Measurements from ENCODE around the gene AHRR.
A peak's percentile ranks its signal among the peaks of the same experiment; 100 is the strongest.

AHRR gene

DNA sequence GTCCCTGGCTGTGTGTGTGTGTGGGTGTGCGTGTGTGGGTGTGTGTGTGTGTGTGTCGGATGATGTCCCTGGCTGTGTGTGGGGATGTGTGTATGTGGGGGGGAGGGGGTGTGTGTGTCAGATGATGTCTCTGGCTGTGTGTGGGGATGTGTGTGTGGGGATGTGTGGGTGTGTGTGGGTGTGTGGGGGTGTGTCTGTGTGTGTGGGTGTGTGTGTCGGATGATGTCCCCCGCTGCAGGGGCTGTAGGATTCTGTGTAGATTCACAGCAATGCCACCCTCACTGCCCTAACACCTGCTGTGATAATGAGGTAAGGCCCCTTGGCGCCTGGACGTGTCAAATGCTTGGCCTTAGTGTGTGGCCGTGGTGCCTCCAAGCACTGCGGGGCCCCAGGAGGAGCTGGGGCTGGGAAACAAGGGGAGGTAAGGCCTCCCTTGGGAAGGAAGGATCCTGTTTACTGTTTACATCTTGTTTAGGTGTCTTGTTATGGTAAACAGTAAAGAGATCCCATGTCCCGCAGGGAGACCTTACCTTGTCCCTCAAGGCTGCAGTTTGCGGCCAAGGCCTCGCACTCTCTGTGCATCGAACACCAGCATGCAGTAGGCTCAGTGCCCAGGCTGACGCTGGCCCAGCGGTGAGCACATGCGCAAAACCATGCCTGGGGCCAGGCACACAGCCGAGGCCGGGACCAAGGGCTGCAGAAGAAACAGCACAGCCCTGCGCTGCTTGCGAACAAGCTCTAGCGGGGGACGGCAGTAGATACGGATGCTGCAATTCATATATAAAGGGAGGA lies 24.1 kb downstream of the AHRR start:
- Histone ChIP-seq H3K4me1 (peaks cover 57% of the 10 kb centered on the region), H3K36me3 (no peaks in the 10 kb centered on the region), H3K4me3 (peak overlapping the region; percentile 55), H3K4me2 (peak overlapping the region; percentile 97), H3K9me3 (peaks cover 10% of the 10 kb centered on the region), H3K27me3 (no peaks in the 10 kb centered on the region), H3K9ac (peak overlapping the region; percentile 45; the same call in 1 of the 2 replicates), H3K27ac (peak overlapping the region; percentile 39), H4K20me1 (no peaks in the 10 kb centered on the region)
- TF ChIP-seq Cebpa-rat (IDR thresholded peaks at IDR 0.05) = no peak

DNA sequence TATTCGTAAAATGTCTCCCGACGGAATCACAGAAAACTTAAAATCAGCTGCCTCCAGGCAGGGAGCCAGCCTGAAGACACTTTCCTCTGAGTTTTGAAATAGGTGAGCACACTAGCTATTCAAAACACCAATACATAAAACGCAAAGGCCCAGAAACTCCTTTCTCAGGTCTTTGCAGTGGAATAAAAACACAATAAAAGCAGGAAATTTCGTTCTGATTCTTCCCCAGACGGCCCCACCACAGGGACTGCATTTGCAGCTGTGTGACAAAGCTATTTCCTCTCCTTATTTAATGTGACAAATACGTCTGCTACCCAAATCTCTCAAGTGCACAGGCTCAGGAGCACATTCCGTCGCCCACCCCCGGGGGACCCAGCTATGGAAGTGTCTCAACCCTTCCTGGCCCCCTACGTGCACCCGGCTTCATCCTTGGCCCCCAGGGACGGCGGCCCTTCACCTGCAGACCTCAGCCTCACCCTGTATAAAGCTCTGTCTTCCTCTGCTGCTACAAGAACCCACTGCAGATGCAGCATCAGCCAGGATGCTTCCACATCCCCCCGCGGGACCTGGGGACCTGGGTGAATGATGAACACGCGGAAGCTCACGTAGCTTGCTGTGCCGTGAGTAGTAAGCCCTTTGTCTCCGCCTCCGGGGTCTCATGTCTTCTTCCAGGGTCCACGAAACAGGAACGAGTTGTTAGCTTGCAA lies 24.9 kb downstream of the AHRR start:
- H3K9me3 ChIP-seq = peaks cover 16% of the 10 kb centered on the region
- H3K27ac ChIP-seq = peak overlapping the region; percentile 39; the same call in 1 of the 2 replicates
- peak overlapping the region; percentile 45; the same call in 1 of the 2 replicates for H3K9ac ChIP-seq
- TF ChIP-seq Cebpa-rat (IDR thresholded peaks at IDR 0.05) = no peak
- peak overlapping the region; percentile 55 for H3K4me3 ChIP-seq
- H3K4me1 ChIP-seq = peaks cover 57% of the 10 kb centered on the region
- peak overlapping the region; percentile 97 for H3K4me2 ChIP-seq
- no peaks in the 10 kb centered on the region for H3K36me3 ChIP-seq
- H4K20me1 ChIP-seq = no peaks in the 10 kb centered on the region
- H3K27me3 ChIP-seq = no peaks in the 10 kb centered on the region

DNA sequence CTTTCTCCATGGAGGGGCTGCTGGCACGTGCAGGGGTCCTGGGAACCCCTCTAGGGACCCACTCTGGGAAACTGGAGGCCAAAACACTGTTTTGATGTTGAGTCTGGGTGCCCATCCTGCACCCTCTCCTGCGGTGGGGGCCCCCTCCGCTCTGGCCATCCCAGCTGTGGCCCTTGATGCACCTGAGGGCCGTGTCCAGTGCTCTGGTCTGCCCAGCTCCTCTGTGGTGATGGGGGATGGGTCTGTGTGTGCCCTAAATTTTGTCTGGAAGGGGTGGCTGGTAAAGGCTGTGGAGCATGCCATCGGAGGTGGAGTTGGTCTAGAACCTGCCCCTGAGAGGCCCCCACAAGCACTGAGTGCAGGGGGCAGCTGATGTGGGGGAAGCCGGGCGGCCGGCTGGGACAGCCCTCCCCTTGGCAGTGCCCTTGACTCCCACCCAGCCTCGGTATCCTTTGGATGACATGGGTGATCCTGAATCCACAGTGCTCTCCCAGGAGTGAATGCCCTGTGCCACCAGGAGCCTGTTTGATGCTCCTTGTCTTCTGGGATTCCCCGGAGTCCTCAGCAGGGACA lies 26.3 kb downstream of the AHRR start:
- no peak for TF ChIP-seq Cebpa-rat (IDR thresholded peaks at IDR 0.05)
- Histone ChIP-seq H3K36me3 (no peaks in the 10 kb centered on the region), H3K4me1 (peaks cover 60% of the 10 kb centered on the region), H3K4me2 (peak overlapping the region; percentile 97), H3K27ac (no peak overlapping the region), H4K20me1 (no peaks in the 10 kb centered on the region), H3K4me3 (no peak overlapping the region), H3K9ac (no peak overlapping the region), H3K27me3 (no peaks in the 10 kb centered on the region), H3K9me3 (peaks cover 14% of the 10 kb centered on the region)

DNA sequence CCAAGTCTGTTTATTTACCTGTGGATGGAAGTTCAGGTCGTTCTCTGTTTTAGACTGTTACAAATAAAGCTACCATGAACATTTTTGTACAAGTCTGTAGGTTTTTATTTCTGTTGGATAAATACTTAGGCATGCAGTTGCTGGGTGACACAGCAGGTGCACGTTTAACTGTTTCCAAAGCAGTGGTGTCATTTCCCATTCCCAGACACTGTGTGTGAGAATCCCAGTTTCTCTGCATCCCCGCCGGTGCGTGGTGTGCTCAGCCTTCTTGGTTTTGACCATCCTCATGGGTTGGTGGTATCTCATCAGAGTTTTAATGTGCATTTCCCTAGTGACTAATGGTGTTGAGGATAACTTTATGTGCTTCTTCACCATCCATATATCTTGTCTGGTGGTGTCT lies 27.2 kb downstream of the AHRR start:
- H3K27ac ChIP-seq = no peak overlapping the region
- peaks cover 64% of the 10 kb centered on the region for H3K4me1 ChIP-seq
- peaks cover 6% of the 10 kb centered on the region; the same call in 1 of the 2 replicates for H3K9me3 ChIP-seq
- H4K20me1 ChIP-seq = no peaks in the 10 kb centered on the region
- H3K4me2 ChIP-seq = no peak overlapping the region; the same call in 1 of the 2 replicates
- no peak overlapping the region for H3K4me3 ChIP-seq
- no peak overlapping the region for H3K9ac ChIP-seq
- no peaks in the 10 kb centered on the region for H3K27me3 ChIP-seq
- TF ChIP-seq Cebpa-rat (IDR thresholded peaks at IDR 0.05) = no peak
- H3K36me3 ChIP-seq = no peaks in the 10 kb centered on the region

DNA sequence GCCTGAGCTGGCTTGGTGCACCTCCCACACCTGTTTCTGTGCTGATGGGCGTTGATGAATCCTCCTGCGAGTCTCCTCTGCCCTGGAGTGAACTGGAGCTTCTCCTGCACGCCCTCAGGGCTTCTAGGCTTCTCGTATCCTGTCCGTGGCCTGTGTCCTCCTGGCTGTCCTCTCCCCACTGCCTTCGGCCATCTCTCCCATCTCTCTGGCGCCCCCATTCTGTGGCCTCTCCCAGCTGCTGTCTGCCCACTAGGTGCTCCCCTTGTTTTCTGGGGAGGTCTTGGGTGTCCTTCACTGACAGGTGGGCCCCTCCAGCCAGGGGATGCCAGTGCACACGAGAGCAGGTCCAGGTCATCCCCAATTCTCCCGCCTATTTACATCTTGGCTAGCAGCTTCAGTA lies 28.8 kb downstream of the AHRR start:
- no peak for TF ChIP-seq Cebpa-rat (IDR thresholded peaks at IDR 0.05)
- H3K36me3 ChIP-seq = no peaks in the 10 kb centered on the region

DNA sequence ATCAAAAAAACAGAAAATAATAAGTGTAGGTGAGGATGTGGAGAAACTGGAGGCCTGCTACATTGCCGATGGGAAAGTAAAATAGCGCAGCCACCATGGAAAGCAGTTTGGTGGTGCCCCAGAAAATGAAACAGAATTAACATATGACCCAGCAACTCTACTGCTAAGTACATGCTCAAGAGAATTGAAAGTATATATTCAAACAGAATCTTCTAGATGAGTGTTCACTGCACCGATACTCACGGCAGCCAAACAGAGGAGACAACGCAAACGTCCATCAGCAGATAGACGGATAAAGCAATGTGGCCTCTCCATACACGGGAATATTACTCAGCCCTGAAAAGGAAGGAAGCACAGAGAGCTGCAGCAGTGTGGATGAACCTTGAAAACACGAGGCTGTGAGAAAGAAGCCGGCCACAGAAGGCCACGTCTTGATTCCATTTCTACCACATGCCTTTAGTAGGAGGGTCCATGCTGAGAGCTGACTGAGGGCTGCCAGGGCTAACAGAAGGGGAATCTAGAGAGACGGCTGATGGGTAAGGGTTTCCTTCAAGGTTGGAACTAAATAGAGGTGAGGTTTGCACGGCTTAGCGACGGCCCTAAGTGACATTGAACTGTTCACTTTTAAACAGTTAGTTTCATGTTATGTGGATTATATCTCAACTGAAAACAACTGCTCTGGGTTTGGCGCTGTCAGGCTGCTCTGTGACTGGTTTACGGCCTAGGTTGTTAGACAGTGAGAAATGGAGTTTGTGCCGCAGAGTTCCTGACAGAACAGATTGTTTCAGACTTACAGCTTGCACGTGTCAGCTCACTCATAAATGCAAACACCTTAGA lies 29.8 kb downstream of the AHRR start:
- Histone ChIP-seq H3K27me3 (no peaks in the 10 kb centered on the region), H3K4me2 (peak overlapping the region; percentile 1; the same call in 1 of the 2 replicates), H3K4me3 (no peak overlapping the region), H3K27ac (no peak overlapping the region), H3K9ac (no peak overlapping the region), H4K20me1 (no peaks in the 10 kb centered on the region), H3K4me1 (peaks cover 56% of the 10 kb centered on the region), H3K36me3 (no peaks in the 10 kb centered on the region), H3K9me3 (peaks cover 6% of the 10 kb centered on the region; the same call in 1 of the 2 replicates)
- no peak for TF ChIP-seq Cebpa-rat (IDR thresholded peaks at IDR 0.05)

More for the DNA sequence above, 28.8 kb downstream of the AHRR start:
- H4K20me1 ChIP-seq = no peaks in the 10 kb centered on the region
- H3K9me3 ChIP-seq = peaks cover 6% of the 10 kb centered on the region; the same call in 1 of the 2 replicates
- H3K4me2 ChIP-seq = no peak overlapping the region
- peaks cover 64% of the 10 kb centered on the region for H3K4me1 ChIP-seq
- no peak overlapping the region for H3K4me3 ChIP-seq
- no peak overlapping the region for H3K9ac ChIP-seq
- H3K27me3 ChIP-seq = no peaks in the 10 kb centered on the region
- no peak overlapping the region for H3K27ac ChIP-seq

DNA sequence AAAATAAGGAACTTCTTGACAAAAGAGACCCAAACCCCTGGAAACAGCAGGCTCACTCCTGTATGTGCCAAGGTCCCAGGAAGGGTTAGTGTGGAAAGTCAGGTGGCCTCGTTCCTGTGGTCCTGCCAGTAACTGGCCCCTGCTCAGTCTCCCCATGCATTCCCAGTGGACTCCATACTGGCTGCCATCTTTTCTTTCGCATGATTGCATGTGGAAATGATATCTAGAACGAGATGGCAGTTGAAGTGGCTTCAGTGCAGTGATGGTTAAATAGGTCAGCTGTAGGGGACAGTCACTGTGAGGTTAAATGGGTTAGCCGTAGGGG lies 30.4 kb downstream of the AHRR start:
- peak overlapping the region; percentile 1; the same call in 1 of the 2 replicates for H3K4me2 ChIP-seq
- no peak overlapping the region for H3K9ac ChIP-seq
- no peak for TF ChIP-seq Cebpa-rat (IDR thresholded peaks at IDR 0.05)
- H3K27ac ChIP-seq = no peak overlapping the region
- no peaks in the 10 kb centered on the region for H3K27me3 ChIP-seq
- H3K4me3 ChIP-seq = no peak overlapping the region
- no peaks in the 10 kb centered on the region for H4K20me1 ChIP-seq
- H3K9me3 ChIP-seq = peaks cover 6% of the 10 kb centered on the region; the same call in 1 of the 2 replicates
- peaks cover 51% of the 10 kb centered on the region for H3K4me1 ChIP-seq
- no peaks in the 10 kb centered on the region for H3K36me3 ChIP-seq

DNA sequence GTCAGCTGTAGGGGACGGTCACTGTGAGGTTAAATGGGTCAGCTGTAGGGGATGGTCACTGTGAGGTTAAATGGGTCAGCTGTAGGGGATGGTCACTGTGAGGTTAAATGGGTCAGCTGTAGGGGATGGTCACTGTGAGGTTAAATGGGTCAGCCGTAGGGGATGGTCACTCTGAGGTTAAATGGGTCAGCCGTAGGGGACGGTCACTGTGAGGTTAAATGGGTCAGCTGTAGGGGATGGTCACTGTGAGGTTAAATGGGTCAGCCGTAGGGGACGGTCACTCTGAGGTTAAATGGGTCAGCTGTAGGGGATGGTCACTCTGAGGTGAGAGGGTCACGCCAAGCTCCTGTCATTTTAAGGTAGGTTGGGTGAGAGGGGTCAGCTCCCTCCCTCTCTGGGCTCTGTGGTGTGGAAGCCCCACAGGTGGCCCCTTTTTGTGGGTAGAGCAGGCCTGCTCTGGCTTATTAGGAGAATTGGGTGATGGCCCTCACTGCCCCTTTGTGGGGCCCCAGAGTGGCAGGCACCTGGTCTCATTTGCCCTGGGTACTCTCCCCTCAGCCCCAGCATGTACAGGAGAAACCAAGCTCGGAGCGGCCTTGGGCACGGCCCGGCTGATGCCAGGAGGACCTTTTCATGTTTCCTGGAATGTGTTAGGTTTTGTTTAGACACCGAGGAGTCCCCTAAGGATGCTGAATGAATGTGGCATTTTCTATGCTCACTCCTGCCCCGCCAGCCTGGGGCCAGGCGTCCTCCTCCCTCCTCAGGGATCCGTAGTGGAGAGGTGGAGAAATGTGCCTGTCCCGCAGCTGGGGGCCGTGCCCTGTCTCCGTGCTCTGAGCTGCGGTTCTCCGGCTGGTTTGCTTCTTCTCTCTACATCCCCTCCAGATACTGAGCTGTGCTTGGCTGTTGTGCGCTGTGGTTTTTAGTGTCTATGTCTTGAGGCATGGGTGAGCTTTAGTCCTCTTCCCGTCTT lies 31.4 kb downstream of the AHRR start:
- peaks cover 40% of the 10 kb centered on the region for H3K4me1 ChIP-seq
- no peaks in the 10 kb centered on the region for H3K36me3 ChIP-seq
- H3K27ac ChIP-seq = no peak overlapping the region
- H3K4me3 ChIP-seq = no peak overlapping the region
- H3K4me2 ChIP-seq = peak overlapping the region; percentile 44; the same call in 1 of the 2 replicates
- peaks cover 6% of the 10 kb centered on the region; the same call in 1 of the 2 replicates for H3K9me3 ChIP-seq
- no peak overlapping the region for H3K9ac ChIP-seq
- TF ChIP-seq Cebpa-rat (IDR thresholded peaks at IDR 0.05) = no peak
- no peaks in the 10 kb centered on the region for H3K27me3 ChIP-seq
- no peaks in the 10 kb centered on the region for H4K20me1 ChIP-seq

Measured in BLaER1 (cell line).